ENCODE data around the gene KCNAB1. TPM values are rescaled to one million over a fixed set of nuclear protein-coding genes. Genes with fewer than 3 reads are reported as not detected.

Gene KCNAB1
- total RNA-seq, 2 donors from 2014 or later = 0.49 to 0.81 TPM

DNA sequence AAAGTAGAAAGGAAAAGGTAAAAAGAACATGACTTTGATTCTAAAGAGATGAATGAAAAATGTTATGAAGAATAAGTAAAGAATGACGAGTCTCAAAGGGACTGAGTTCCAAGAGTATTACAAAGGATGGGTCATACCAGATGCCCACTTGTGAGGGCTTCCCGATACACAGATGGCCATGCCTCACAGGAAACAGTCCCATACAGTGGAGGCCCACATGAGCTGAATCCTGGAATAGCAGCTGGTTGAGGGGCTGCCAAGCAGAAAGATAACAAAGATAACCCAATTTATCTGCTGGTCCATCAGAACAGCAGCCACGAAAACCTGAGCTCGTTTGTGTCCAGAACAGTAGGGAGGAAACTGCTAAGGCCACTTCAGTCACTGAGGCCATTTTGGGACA lies 430.9 kb downstream of the KCNAB1 start:
- H3K9me3 Mint-ChIP-seq = no peaks in the 10 kb centered on the region
- no peak for DNase-seq
- Histone ChIP-seq H3K4me1 (ENCODE audit: control insufficient read depth, insufficient read depth, low read length) (no peaks in the 10 kb centered on the region), H3K9me3 (ENCODE audit: control insufficient read depth, low read length) (no peaks in the 10 kb centered on the region), H3K4me3 (ENCODE audit: low read length) (peak overlapping the region; percentile 8), H3K27ac (ENCODE audit: low read depth, low read length) (no peak overlapping the region), H3K36me3 (ENCODE audit: control insufficient read depth, insufficient read depth, low read length) (peaks cover 70% of the 10 kb centered on the region), H3K9ac (ENCODE audit: extremely low read depth, low read length, poor library complexity, severe bottlenecking) (no peak overlapping the region), H3K27me3 (ENCODE audit: control insufficient read depth, insufficient read depth, low read length, poor library complexity, severe bottlenecking) (no peaks in the 10 kb centered on the region)
- 80 to 86% methylated on average over 4 of the region's 4 CpGs for WGBS, 2 experiments (ENCODE audit: insufficient coverage in 1 of 2, insufficient read length in 1 of 2)
- H3K27ac Mint-ChIP-seq = peak overlapping the region; percentile 3
- no peak overlapping the region for H3K4me3 Mint-ChIP-seq
- H3K4me1 Mint-ChIP-seq = peaks cover 9% of the 10 kb centered on the region
- H3K36me3 Mint-ChIP-seq (ENCODE audit: low read depth) = peaks cover 66% of the 10 kb centered on the region
- H3K27me3 Mint-ChIP-seq (ENCODE audit: insufficient read depth) = no peaks in the 10 kb centered on the region
- TF ChIP-seq, protein P1, sequence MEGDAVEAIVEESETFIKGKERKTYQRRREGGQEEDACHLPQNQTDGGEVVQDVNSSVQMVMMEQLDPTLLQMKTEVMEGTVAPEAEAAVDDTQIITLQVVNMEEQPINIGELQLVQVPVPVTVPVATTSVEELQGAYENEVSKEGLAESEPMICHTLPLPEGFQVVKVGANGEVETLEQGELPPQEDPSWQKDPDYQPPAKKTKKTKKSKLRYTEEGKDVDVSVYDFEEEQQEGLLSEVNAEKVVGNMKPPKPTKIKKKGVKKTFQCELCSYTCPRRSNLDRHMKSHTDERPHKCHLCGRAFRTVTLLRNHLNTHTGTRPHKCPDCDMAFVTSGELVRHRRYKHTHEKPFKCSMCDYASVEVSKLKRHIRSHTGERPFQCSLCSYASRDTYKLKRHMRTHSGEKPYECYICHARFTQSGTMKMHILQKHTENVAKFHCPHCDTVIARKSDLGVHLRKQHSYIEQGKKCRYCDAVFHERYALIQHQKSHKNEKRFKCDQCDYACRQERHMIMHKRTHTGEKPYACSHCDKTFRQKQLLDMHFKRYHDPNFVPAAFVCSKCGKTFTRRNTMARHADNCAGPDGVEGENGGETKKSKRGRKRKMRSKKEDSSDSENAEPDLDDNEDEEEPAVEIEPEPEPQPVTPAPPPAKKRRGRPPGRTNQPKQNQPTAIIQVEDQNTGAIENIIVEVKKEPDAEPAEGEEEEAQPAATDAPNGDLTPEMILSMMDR (conservative IDR thresholded peaks at IDR 0.05) = no peak

- DNase-seq = no peak
- peak overlapping the region; percentile 3 for H3K27ac Mint-ChIP-seq
- H3K4me3 Mint-ChIP-seq = no peak overlapping the region
- H3K36me3 Mint-ChIP-seq (ENCODE audit: low read depth) = peaks cover 61% of the 10 kb centered on the region
- peaks cover 9% of the 10 kb centered on the region for H3K4me1 Mint-ChIP-seq
- peaks cover 65% of the 10 kb centered on the region for H3K36me3 ChIP-seq (ENCODE audit: control insufficient read depth, insufficient read depth, low read length)
- peak overlapping the region; percentile 8 for H3K4me3 ChIP-seq (ENCODE audit: low read length)
- TF ChIP-seq, protein P1 (conservative IDR thresholded peaks at IDR 0.05) = no peak
- no peaks in the 10 kb centered on the region for H3K27me3 ChIP-seq (ENCODE audit: control insufficient read depth, insufficient read depth, low read length, poor library complexity, severe bottlenecking)
- no peak overlapping the region for H3K9ac ChIP-seq (ENCODE audit: extremely low read depth, low read length, poor library complexity, severe bottlenecking)
- H3K27me3 Mint-ChIP-seq (ENCODE audit: insufficient read depth) = no peaks in the 10 kb centered on the region
- 74 to 88% methylated on average over 4 of the region's 4 CpGs for WGBS, 2 experiments (ENCODE audit: insufficient coverage in 1 of 2, insufficient read length in 1 of 2)
- no peaks in the 10 kb centered on the region for H3K9me3 ChIP-seq (ENCODE audit: control insufficient read depth, low read length)
- no peaks in the 10 kb centered on the region for H3K4me1 ChIP-seq (ENCODE audit: control insufficient read depth, insufficient read depth, low read length)
- H3K27ac ChIP-seq (ENCODE audit: low read depth, low read length) = no peak overlapping the region
- H3K9me3 Mint-ChIP-seq = no peaks in the 10 kb centered on the region
These were observed 431.4 kb downstream of the KCNAB1 start for GRCh38 chr3:156551746-156552145.

DNA sequence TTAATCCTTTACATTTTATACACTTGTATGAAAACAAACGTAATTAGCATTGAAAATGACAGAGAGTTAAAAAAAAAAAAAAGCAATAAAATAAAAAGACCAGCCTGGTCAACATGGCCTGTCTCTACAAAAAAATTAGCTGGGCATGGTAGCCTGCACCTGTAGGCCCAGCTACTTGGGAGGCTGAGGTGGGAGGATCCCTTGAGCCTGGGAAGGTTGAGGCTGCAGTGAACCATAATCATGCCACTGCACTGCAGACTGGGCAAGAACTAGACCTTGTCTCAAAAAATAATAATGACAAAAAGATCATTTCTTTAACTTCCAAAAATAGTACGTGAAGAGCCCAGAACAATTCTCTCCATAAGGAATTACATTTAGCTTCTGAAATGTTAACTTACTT lies 432.6 kb downstream of the KCNAB1 start:
- H3K36me3 Mint-ChIP-seq (ENCODE audit: low read depth) = peaks cover 50% of the 10 kb centered on the region
- Histone ChIP-seq H3K9me3 (ENCODE audit: control insufficient read depth, low read length) (no peaks in the 10 kb centered on the region), H3K4me1 (ENCODE audit: control insufficient read depth, insufficient read depth, low read length) (no peaks in the 10 kb centered on the region), H3K9ac (ENCODE audit: extremely low read depth, low read length, poor library complexity, severe bottlenecking) (peak overlapping the region; percentile 93), H3K4me3 (ENCODE audit: low read length) (peak overlapping the region; percentile 88), H3K27me3 (ENCODE audit: control insufficient read depth, insufficient read depth, low read length, poor library complexity, severe bottlenecking) (no peaks in the 10 kb centered on the region), H3K36me3 (ENCODE audit: control insufficient read depth, insufficient read depth, low read length) (peaks cover 53% of the 10 kb centered on the region), H3K27ac (ENCODE audit: low read depth, low read length) (no peak overlapping the region)
- no peak overlapping the region for H3K27ac Mint-ChIP-seq
- H3K4me3 Mint-ChIP-seq = peak overlapping the region; percentile 95
- peaks cover 9% of the 10 kb centered on the region for H3K4me1 Mint-ChIP-seq
- TF ChIP-seq, protein P1 (conservative IDR thresholded peaks at IDR 0.05) = no peak
- 88 to 90% methylated on average over 2 of the region's 2 CpGs for WGBS, 2 experiments (ENCODE audit: insufficient coverage in 1 of 2, insufficient read length in 1 of 2)
- DNase-seq = no peak
- H3K27me3 Mint-ChIP-seq (ENCODE audit: insufficient read depth) = no peaks in the 10 kb centered on the region
- H3K9me3 Mint-ChIP-seq = no peaks in the 10 kb centered on the region

Measured in endodermal cell (in vitro differentiated cells).